PFSK-1 (cell line): Measurements from ENCODE around the gene ZNF625.

Experiments used
- POLR2AphosphoS5 ChIP-seq: IDR thresholded peaks from 2 replicates; pipeline ENCODE4 v1.6.1; 2012; ENCODE audit warnings: low read depth, mild to moderate bottlenecking, control low read depth, low read length, moderate library complexity
- REST ChIP-seq, 2 experiments: IDR thresholded peaks; 2 replicates each; pipeline versions ENCODE4 v1.6.1 to v1.8.0; 2011 to 2012; ENCODE audit warnings: low read depth in 2 of 2, low read length in 2 of 2, control low read depth in 1 of 2, inconsistent platforms in 1 of 2, mild to moderate bottlenecking in 1 of 2, moderate library complexity in 1 of 2; ENCODE audit not compliant: insufficient read depth in 1 of 2
- TAF1 ChIP-seq: IDR thresholded peaks from 2 replicates; pipeline ENCODE4 v1.6.1; 2012; ENCODE audit warnings: low read length, control low read depth, borderline replicate concordance; ENCODE audit not compliant: insufficient read depth

GRCh38 chr19:12145348-12145747, 11.2 kb downstream of the ZNF625 start:
- TF ChIP-seq TAF1 (no peak), REST (IDR thresholded peaks at IDR 0.05; ENCODE audit: insufficient read depth in 1 of 2, low read depth in 2 of 2, low read length in 2 of 2) (no peak), POLR2AphosphoS5 (no peak)
